ENCODE data around the gene CLTC.

Gene CLTC

GRCh38 chr17:59730268-59730834 lies 110.7 kb downstream of the CLTC start:
- POLR2A ChIA-PET: no interaction called here

GRCh38 chr17:59733697-59734096 lies 114.0 kb downstream of the CLTC start:
- ChIA-PET CTCF (interaction anchor here (0.7 to 2.1 kb wide), 6 partner anchors 9 to 76 kb away, joined by 3 to 10 read pairs (median 4); partner anchors contain the start of genes PTRH2 and VMP1), POLR2A (no interaction called here)
- DNase-seq (ENCODE audit: extremely low spot score): no peak
- TF ChIP-seq, protein P1, sequence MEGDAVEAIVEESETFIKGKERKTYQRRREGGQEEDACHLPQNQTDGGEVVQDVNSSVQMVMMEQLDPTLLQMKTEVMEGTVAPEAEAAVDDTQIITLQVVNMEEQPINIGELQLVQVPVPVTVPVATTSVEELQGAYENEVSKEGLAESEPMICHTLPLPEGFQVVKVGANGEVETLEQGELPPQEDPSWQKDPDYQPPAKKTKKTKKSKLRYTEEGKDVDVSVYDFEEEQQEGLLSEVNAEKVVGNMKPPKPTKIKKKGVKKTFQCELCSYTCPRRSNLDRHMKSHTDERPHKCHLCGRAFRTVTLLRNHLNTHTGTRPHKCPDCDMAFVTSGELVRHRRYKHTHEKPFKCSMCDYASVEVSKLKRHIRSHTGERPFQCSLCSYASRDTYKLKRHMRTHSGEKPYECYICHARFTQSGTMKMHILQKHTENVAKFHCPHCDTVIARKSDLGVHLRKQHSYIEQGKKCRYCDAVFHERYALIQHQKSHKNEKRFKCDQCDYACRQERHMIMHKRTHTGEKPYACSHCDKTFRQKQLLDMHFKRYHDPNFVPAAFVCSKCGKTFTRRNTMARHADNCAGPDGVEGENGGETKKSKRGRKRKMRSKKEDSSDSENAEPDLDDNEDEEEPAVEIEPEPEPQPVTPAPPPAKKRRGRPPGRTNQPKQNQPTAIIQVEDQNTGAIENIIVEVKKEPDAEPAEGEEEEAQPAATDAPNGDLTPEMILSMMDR (IDR thresholded peaks at IDR 0.05; ENCODE audit: control extremely low read depth, extremely low read depth, low read depth, missing control alignments): no peak

More at GRCh38 chr17:59730268-59730834, 110.7 kb downstream of the CLTC start:
- CTCF ChIA-PET: no interaction called here
- TF ChIP-seq, protein P1 (IDR thresholded peaks at IDR 0.05; ENCODE audit: control extremely low read depth, extremely low read depth, low read depth, missing control alignments): no peak
- no peak for DNase-seq (ENCODE audit: extremely low spot score)

DNA sequence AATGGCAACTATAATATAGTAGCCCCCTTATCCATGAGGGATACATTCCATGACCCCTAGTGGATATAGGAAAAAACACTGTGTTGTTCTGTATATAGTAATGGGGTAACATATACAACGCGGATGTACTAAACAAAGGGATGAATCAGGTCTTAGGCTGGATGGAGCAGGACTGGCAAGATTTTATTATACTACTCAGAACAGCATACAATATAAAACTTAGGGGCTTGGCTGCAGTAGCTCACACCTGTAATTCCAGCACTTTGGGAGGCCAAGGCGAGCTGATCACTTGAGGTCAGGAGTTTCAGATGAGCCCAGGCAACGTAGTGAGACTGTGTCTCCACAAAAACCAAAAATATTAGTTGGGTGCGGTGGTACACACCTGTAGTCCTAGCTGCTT lies 114.5 kb downstream of the CLTC start:
- TF ChIP-seq, protein P1 (IDR thresholded peaks at IDR 0.05; ENCODE audit: control extremely low read depth, extremely low read depth, low read depth, missing control alignments): no peak
- ChIA-PET CTCF (interaction anchor here (0.7 to 2.1 kb wide), 6 partner anchors 8 to 75 kb away, joined by 3 to 10 read pairs (median 4); partner anchors contain the start of genes PTRH2 and VMP1), POLR2A (no interaction called here)
- no peak for DNase-seq (ENCODE audit: extremely low spot score)

- no peak for DNase-seq (ENCODE audit: extremely low spot score)
- CTCF ChIA-PET: interaction anchor here (0.8 to 1.7 kb wide), 3 partner anchors 9 to 122 kb away, joined by 3 to 6 read pairs (median 5); no protein-coding TSS in a partner anchor
- POLR2A ChIA-PET: no interaction called here
- TF ChIP-seq, protein P1 (IDR thresholded peaks at IDR 0.05; ENCODE audit: control extremely low read depth, extremely low read depth, low read depth, missing control alignments): no peak
Measured at GRCh38 chr17:59737324-59737723, 117.6 kb downstream of the CLTC start.

DNA sequence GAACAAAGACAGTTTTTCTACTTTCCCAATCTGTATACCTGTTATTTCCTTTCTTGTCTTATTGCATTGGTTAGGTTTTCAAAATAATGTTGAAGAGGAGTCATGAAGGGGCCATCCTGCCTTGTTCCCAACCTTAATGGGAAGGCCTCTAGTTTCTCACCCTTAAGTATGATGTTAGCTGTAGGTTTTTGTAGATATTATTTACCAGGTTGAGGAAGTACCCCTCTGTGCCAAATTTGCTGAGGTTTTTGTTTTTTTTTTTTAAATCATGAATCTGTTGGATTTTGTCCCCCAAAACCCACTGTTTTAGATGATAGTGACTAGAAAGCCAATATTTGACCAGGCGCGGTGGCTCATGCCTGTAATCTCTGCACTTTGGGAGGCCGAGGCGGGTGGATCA lies 124.1 kb downstream of the CLTC start:
- CTCF ChIA-PET: no interaction called here
- DNase-seq (ENCODE audit: extremely low spot score): no peak
- POLR2A ChIA-PET: no interaction called here
- TF ChIP-seq, protein P1 (IDR thresholded peaks at IDR 0.05; ENCODE audit: control extremely low read depth, extremely low read depth, low read depth, missing control alignments): no peak

- CTCF ChIA-PET: interaction anchor here (0.7 to 2.2 kb wide), 13 partner anchors 9 to 292 kb away, joined by 3 to 7 read pairs (median 4); partner anchors contain the start of genes PTRH2 and VMP1
- TF ChIP-seq, protein P1 (IDR thresholded peaks at IDR 0.05; ENCODE audit: control extremely low read depth, extremely low read depth, low read depth, missing control alignments): no peak
- DNase-seq (ENCODE audit: extremely low spot score): no peak
- POLR2A ChIA-PET: no interaction called here
Measured at GRCh38 chr17:59745040-59745439, 125.3 kb downstream of the CLTC start.

Data from GM10248 (cell line).